Measurements from ENCODE around the gene GTF3C5.
"Not testable (repeated sequence)": the region's sequence is repeated elsewhere in the genome, so short reads cannot be mapped to it uniquely, and the experiment has no call there.

The GTF3C5 gene

DNA sequence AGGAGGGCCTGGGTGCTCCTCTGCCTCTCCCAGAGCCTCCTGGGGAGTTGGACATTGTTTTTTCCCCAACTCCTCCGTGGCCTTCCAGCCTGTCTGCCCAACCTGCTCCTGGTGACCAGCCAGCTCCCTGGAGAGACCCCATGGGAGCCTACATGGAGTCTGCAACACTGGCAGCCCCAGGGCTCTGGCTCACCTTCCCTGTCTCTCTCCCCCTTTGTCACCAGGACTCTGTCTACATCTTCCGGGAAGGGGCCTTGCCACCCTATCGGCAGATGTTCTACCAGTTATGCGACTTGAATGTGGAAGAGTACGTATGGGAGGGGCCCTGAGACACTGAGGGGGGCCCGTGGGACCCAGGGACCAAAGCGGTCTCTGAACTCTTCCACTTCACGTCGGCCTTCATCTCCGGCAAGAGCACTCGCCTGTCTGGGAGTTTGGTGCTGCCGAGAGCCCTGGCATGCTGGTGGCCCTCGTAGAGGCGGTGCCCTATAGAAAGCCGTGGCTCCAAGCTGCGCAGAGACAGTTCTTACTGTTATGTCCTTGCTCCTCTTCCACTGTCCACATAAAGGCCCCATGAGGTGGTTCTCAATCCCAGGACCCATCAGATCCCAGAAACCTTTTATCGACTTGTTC lies 25.1 kb downstream of the GTF3C5 start:
- no peak for DNase-seq

DNA sequence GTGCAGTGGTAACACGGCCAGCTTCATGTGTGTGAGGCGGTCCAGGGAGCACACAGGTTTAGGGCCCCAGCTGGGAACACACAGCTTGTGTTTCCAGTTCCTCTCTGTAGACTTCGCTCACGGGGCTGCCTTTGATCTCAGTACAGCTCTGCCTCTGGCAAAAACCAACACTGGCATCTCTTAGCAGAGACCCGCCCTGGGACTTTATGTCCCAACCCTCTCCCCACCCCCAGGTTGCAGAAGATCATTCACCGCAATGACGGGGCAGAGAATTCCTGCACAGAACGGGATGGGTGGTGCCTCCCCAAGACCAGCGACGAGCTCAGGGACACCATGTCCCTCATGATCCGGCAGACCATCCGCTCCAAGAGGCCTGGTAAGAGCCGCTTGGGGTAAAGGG lies 25.7 kb downstream of the GTF3C5 start:
- no peak for DNase-seq

DNA sequence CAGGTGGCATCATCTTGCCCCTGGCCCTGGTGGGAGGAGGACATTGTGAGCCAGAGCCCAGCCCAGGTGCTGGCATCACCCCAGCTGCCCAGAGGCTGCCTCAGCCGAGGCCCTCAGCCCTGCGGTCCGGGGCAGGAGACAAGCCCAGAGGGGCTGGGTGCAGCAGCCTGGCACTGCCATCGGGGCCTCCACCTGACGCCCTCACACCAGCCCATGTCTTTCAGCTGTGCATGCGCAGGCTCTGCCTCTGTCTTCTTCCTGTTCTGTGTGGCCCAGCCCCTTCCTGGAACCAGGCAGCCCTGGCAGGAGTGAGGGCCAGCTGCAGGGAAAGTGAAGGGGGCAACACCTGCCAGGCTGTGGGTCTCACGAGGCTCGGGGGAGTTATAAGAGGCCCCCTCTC lies 26.2 kb downstream of the GTF3C5 start:
- no peak for DNase-seq

DNA sequence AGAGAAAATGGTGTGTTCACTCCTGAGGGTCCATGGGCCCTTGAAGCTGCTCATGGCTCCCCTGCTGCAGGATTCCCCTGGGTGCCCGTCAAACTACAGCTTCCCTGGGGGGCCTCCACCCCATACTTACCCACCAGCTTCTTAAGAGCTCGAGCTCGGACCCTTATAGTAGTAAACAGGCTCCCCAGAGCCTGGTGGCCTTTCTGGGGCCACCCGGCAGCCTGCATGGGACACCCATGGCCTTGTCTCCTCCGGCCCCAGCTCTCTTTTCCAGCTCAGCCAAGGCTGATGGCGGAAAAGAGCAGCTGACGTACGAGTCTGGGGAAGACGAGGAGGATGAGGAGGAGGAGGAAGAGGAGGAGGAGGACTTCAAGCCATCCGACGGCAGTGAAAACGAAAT lies 26.8 kb downstream of the GTF3C5 start:
- DNase-seq: no peak

DNA sequence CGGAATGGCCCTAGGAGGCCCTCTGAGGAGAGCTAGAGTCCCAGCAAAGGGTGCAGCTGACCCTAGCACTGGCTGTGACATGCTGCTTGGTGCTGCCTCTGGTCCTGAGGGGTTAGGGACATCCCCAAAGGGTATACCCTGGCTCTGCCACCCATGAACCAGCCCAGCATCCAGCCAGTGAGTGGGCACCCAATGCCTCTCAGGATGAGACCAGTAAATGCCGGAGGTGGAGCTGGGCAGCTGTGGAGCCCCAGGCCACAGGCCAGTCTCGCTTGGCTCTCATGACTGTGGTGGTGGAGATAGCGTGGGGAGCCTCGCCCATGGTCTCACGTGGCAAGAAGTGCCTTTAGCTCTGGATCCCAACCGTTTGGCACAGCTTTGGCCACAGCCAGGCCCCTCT lies 27.3 kb downstream of the GTF3C5 start:
- DNase-seq: no peak

DNA sequence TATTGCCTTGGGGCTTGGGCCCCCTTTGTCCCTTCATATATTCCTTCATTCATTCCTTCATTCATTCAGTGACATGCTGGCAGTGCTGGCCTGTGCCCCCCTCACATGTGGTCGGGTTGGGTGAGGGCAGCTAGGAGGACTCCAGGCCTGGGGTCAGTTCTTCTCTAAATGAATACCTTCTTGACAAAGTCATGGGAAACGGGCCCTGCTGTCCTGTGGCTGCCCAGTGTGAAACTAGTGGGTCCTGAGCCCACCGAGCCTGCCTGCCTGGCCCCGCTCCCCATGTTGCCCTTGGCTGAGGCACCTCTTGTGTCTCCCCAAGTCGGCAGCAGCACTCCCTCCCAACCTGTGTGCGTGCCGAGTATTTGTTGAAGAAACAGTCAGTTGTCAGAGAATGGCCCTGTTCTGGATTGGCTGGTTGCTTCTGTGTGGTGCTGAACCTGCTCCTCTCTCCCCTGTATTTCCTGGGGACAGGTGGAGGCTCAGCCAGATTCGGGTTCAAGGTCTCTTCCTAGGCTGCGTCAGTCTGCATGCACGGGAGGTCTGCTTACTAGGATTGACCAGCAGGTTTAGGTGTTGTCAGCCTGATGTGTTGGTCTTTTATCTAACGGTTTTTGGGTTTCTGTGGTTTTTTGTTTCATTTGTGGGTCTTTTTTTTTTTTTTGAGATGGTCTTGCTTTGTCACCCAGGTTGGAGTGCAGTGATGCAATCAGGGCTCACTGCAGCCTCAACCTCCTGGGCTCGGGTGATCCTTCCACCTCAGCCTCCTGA lies 27.9 kb downstream of the GTF3C5 start:
- no peak for DNase-seq

DNA sequence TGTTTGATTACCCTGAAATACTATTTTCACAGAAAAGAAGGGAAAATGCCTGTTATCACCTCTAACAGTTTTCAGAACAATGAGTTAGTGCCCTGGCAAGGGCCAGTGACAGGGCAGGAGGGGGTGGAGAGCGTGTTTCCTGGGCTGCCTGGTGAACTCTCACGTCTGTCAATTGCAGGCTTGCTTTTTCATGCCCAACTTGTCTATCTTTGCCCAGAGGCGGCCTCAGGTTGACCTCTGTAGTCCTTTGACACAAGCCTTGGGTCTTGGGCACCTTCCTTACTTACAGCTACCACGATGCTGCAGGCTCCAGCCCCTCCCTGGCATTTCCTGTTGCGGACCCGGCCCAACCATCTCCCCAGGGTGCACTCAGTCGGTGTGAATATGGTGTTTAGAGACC lies 28.8 kb downstream of the GTF3C5 start:
- no peak for DNase-seq

DNA sequence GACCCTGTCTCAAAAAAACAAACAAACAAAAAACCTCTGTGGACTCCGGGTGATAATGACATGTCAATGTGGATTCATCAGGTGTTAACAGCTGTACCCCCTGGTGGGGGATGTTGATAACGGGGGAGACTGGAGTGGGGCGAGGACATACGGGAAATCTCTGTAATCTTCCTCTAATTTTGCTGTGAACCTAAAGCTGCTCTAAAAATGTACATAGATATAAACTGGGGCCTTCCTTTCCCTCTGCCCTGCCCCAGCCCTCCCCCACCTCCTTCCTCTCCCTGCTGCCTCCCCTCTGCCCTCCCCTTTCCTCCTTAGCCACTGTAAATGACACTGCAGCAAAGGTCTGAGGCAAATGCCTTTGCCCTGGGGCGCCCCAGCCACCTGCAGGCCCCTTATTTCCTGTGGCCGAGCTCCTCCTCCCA lies 29.6 kb downstream of the GTF3C5 start:
- DNase-seq: no peak

DNA sequence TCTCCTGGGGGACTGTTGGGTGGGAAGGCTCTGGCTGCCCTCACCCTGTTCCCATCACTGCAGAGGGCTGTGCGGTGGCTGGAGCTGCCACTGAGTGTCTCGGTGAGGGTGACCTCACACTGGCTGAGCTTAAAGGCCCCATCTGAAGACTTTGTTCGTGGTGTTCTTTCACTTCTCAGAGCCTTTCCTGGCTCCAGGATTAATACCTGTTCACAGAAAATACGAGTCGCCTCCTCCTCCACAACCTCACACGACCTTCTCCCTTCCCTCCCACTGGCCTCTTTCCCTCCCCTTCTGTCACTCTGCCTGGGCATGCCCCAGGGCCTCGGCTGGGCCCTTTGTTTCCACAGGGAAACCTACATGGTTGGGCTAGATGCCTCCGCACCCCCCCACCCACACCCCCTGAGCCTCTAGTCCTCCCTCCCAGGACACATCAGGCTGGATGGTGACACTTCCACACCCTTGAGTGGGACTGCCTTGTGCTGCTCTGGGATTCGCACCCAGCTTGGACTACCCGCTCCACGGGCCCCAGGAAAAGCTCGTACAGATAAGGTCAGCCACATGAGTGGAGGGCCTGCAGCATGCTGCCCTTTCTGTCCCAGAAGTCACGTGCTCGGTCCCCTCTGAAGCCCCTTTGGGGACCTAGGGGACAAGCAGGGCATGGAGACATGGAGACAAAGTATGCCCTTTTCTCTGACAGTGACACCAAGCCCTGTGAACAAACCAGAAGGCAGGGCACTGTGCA lies 30.4 kb downstream of the GTF3C5 start:
- not testable (repeated sequence) for DNase-seq

DNA sequence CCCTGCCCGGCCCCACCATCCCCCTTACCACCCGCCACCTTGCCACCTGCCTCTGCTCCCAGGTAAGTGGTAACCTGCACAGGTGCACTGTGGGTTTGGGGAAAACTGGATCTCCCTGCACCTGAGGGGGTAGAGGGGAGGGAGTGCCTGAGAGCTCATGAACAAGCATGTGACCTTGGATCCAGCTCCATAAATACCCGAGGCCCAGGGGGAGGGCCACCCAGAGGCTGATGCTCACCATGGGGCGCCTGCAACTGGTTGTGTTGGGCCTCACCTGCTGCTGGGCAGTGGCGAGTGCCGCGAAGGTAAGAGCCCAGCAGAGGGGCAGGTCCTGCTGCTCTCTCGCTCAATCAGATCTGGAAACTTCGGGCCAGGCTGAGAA lies 31.0 kb downstream of the GTF3C5 start, which contains the start of gene CEL:
TSS of gene CEL (plus strand) at position 218 of the 382 bp plus-strand sequence. CDS start at position 240, 22 bp downstream.
- DNase-seq: not testable (repeated sequence)

DNA sequence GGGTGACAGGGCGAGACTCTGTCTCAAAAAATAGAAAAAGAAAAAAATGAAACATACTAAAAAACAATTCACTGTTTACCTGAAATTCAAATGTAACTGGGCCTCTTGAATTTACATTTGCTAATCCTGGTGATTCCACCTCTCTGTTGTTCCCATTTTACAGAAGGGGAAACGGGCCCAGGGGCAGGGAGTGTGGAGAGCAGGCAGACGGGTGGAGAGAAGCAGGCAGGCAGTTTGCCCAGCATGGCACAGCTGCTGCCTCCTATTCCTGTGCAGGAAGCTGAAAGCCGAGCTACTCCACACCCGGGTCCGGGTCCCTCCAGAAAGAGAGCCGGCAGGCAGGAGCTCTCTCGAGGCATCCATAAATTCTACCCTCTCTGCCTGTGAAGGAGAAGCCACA lies 31.8 kb downstream of the GTF3C5 start:
- DNase-seq: not testable (repeated sequence)

DNA sequence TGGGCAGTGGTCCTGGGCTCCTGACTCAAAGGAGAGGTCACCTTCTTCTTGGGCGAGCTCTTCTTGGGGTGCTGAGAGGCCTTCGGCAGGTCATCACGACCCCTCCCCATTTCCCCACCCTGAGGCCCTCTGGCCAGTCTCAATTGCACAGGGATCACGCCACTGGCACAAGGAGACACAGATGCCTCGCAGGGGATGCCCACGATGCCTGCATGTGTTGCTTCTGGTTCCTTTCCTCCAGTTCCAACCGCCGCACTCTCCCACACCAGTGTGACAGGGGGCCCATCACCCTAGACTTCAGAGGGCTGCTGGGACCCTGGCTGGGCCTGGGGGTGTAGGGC lies 32.3 kb downstream of the GTF3C5 start:
- no peak for DNase-seq

DNA sequence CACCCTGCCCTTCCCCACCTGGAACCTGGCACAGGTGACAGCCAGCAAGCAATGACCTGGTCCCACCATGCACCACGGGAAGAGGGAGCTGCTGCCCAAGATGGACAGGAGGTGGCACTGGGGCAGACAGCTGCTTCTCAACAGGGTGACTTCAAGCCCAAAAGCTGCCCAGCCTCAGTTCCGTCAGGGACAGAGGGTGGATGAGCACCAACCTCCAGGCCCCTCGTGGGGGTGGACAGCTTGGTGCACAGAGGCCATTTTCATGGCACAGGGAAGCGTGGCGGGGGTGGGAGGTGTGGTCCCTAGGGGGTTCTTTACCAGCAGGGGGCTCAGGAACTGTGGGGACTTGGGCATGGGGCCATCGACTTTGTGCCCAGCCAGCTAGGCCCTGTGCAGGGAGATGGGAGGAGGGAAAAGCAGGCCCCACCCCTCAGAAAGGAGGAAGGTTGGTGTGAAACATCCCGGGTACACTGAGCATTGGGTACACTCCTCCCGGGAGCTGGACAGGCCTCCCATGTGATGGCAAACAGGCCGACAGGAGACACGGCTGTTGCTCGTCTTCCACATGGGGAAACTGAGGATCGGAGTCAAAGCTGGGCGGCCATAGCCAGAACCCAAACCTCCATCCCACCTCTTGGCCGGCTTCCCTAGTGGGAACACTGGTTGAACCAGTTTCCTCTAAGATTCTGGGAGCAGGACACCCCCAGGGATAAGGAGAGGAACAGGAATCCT lies 32.9 kb downstream of the GTF3C5 start:
- no peak for DNase-seq

DNA sequence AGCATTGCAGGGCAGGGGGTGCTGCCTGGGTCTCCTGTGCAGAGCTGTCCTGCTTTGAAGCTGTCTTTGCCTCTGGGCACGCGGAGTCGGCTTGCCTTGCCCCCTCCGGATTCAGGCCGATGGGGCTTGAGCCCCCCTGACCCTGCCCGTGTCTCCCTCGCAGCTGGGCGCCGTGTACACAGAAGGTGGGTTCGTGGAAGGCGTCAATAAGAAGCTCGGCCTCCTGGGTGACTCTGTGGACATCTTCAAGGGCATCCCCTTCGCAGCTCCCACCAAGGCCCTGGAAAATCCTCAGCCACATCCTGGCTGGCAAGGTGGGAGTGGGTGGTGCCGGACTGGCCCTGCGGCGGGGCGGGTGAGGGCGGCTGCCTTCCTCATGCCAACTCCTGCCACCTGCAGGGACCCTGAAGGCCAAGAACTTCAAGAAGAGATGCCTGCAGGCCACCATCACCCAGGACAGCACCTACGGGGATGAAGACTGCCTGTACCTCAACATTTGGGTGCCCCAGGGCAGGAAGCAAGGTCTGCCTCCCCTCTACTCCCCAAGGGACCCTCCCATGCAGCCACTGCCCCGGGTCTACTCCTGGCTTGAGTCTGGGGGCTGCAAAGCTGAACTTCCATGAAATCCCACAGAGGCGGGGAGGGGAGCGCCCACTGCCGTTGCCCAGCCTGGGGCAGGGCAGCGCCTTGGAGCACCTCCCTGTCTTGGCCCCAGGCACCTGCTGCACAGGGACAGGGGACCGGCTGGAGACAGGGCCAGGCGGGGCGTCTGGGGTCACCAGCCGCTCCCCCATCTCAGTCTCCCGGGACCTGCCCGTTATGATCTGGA lies 33.7 kb downstream of the GTF3C5 start:
- DNase-seq: no peak

DNA sequence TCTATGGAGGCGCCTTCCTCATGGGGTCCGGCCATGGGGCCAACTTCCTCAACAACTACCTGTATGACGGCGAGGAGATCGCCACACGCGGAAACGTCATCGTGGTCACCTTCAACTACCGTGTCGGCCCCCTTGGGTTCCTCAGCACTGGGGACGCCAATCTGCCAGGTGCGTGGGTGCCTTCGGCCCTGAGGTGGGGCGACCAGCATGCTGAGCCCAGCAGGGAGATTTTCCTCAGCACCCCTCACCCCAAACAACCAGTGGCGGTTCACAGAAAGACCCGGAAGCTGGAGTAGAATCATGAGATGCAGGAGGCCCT lies 34.2 kb downstream of the GTF3C5 start:
- DNase-seq: no peak

DNA sequence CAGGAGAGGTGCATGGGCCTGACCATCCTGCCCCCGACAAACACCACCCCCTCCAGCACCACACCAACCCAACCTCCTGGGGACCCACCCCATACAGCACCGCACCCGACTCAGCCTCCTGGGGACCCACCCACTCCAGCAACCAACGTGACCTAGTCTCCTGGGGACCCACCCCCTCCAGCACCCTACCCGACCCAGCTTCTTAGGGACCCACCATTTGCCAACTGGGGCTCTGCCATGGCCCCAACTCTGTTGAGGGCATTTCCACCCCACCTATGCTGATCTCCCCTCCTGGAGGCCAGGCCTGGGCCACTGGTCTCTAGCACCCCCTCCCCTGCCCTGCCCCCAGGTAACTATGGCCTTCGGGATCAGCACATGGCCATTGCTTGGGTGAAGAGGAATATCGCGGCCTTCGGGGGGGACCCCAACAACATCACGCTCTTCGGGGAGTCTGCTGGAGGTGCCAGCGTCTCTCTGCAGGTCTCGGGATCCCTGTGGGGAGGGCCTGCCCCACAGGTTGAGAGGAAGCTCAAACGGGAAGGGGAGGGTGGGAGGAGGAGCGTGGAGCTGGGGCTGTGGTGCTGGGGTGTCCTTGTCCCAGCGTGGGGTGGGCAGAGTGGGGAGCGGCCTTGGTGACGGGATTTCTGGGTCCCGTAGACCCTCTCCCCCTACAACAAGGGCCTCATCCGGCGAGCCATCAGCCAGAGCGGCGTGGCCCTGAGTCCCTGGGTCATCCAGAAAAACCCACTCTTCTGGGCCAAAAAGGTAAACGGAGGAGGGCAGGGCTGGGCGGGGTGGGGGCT lies 35.6 kb downstream of the GTF3C5 start:
- DNase-seq: no peak

DNA sequence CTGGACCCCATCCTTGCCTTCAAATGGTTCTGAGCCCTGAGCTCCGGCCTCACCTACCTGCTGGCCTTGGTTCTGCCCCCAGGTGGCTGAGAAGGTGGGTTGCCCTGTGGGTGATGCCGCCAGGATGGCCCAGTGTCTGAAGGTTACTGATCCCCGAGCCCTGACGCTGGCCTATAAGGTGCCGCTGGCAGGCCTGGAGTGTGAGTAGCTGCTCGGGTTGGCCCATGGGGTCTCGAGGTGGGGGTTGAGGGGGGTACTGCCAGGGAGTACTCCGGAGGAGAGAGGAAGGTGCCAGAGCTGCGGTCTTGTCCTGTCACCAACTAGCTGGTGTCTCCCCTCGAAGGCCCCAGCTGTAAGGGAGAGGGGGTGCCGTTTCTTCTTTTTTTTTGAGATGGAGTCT lies 36.2 kb downstream of the GTF3C5 start:
- DNase-seq: no peak

DNA sequence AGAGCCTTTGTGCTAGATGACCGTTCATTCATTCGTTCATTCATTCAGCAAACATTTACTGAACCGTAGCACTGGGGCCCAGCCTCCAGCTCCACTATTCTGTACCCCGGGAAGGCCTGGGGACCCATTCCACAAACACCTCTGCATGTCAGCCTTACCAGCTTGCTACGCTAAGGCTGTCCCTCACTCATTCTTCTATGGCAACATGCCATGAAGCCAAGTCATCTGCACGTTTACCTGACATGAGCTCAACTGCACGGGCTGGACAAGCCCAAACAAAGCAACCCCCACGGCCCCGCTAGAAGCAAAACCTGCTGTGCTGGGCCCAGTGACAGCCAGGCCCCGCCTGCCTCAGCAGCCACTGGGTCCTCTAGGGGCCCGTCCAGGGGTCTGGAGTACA lies 37.0 kb downstream of the GTF3C5 start:
- no peak for DNase-seq

DNA sequence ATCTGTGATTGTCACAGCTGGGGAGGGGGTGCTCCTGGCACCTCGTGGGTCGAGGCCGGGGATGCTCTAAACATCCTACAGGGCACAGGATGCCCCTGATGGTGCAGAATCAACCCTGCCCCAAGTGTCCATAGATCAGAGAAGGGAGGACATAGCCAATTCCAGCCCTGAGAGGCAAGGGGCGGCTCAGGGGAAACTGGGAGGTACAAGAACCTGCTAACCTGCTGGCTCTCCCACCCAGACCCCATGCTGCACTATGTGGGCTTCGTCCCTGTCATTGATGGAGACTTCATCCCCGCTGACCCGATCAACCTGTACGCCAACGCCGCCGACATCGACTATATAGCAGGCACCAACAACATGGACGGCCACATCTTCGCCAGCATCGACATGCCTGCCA lies 37.6 kb downstream of the GTF3C5 start:
- DNase-seq: not testable (repeated sequence)

DNA sequence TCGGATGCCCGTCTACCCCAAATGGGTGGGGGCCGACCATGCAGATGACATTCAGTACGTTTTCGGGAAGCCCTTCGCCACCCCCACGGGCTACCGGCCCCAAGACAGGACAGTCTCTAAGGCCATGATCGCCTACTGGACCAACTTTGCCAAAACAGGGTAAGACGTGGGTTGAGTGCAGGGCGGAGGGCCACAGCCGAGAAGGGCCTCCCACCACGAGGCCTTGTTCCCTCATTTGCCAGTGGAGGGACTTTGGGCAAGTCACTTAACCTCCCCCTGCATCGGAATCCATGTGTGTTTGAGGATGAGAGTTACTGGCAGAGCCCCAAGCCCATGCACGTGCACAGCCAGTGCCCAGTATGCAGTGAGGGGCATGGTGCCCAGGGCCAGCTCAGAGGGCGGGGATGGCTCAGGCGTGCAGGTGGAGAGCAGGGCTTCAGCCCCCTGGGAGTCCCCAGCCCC lies 39.7 kb downstream of the GTF3C5 start:
- DNase-seq: not testable (repeated sequence)

DNA sequence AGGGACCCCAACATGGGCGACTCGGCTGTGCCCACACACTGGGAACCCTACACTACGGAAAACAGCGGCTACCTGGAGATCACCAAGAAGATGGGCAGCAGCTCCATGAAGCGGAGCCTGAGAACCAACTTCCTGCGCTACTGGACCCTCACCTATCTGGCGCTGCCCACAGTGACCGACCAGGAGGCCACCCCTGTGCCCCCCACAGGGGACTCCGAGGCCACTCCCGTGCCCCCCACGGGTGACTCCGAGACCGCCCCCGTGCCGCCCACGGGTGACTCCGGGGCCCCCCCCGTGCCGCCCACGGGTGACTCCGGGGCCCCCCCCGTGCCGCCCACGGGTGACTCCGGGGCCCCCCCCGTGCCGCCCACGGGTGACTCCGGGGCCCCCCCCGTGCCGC lies 40.2 kb downstream of the GTF3C5 start:
- not testable (repeated sequence) for DNase-seq
